GM12873 (cell line): ENCODE results near the gene CORO2A.

Experiments used
- TF ChIP-seq, protein P1 (sequence below): IDR thresholded peaks from 2 replicates; pipeline ENCODE4 v1.5.1; 2012; ENCODE audit warnings: low read depth, mild to moderate bottlenecking, moderate library complexity, low read length, control low read depth; ENCODE audit not compliant: insufficient read depth; ENCODE audit errors: missing control alignments

Gene CORO2A

DNA sequence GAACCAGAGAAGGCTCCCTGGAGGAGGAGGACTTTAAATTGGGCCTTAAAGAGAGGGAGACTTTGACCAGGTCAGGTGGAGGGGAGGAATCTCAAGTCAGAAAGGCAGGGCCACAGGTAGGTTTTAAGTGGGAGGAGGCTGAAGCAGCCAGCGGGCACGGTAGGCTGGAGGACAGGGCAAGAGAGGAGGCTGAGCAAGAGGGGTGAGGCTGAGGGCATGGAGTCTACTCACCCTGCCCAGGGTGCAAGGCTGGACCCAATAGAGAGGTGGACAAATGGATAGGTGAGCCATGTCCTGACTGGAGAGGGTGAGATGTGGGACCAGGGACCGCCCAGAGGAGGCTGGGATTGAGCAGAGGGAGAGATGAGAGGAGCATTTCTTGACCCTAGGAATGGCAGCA, 47.8 kb downstream of the CORO2A start:
- TF ChIP-seq, protein P1, sequence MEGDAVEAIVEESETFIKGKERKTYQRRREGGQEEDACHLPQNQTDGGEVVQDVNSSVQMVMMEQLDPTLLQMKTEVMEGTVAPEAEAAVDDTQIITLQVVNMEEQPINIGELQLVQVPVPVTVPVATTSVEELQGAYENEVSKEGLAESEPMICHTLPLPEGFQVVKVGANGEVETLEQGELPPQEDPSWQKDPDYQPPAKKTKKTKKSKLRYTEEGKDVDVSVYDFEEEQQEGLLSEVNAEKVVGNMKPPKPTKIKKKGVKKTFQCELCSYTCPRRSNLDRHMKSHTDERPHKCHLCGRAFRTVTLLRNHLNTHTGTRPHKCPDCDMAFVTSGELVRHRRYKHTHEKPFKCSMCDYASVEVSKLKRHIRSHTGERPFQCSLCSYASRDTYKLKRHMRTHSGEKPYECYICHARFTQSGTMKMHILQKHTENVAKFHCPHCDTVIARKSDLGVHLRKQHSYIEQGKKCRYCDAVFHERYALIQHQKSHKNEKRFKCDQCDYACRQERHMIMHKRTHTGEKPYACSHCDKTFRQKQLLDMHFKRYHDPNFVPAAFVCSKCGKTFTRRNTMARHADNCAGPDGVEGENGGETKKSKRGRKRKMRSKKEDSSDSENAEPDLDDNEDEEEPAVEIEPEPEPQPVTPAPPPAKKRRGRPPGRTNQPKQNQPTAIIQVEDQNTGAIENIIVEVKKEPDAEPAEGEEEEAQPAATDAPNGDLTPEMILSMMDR = no peak

DNA sequence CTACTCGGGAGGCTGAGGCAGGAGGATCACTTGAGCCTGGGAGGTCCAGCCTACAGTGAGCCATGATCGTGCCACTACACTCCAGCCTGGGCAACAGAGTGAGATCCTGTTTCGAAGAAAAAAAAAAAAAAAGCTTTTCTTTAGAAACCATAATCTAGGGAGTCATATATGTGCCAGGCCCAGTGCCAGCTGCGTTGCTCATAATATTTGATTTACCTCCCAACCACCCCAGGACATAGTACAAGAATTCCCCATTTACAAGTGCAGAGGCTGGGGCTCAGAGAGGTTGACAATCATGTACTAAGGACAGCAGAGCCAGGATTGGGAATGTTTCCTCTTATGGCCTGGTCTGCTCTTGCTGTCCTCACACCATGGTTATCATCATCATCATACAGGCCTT, 48.4 kb downstream of the CORO2A start:
- TF ChIP-seq, protein P1 = no peak

DNA sequence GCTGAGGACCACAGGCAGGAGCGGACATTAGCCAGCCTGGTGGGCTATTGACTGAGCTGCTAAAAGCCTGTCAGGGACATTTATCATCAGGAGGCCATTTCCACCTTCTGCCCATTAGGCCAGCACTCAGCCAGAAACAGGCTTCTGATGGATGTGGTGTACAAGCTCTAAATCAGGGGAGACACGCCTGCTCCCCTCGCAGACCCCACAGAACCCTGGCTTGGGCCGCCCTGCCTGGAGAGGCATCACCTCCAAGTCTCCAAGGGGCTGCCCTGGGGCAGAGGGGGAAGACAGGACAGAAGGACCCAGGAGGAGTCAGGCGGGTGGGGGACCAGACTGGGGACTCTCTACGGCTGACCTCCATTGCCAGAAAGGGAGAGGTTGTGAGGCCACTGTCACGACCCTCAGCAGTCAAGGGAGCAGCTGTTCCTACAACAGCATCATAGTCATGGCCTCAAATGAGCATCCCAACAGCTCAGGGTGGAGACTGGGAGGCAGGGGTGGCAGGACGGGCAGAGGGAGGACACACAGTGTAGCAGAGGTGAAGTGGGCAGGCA, 49.4 kb downstream of the CORO2A start:
- TF ChIP-seq, protein P1 = no peak

DNA sequence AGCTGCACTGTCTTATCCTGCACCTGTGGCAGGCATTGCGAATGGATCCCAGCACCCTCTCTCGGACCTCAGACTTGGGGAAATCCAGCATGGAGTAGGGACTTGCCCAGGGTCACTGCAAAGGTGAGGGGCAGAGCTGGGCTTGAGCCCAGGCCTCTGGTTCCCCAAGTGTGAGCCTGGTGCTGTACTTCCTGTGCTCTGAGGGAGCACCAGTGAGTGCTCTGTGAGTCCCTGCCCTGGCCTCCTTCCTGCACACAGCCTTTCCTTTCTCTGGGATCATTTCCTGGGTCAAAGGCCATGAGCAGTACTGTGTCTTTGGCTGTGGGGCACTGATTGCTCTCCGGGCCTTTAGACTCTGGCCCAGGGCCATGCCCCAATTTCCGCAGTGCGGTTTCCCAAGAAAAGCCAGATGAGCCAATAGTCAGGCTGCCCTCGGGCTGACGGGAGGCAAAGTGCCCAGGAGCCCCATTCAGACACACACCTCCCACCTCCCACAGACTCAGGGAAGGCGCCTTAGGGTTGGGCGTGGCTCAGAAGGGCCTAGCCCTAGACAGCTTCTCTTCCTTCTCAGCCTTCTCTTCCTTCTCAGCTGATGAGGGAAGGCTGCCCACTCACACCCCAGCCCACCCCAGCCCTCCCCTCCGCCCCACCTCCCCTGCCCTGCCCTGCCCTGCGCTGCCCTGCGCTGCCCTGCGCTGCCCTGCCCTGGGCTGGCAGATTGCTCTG, 50.1 kb downstream of the CORO2A start:
- TF ChIP-seq, protein P1 = no peak

DNA sequence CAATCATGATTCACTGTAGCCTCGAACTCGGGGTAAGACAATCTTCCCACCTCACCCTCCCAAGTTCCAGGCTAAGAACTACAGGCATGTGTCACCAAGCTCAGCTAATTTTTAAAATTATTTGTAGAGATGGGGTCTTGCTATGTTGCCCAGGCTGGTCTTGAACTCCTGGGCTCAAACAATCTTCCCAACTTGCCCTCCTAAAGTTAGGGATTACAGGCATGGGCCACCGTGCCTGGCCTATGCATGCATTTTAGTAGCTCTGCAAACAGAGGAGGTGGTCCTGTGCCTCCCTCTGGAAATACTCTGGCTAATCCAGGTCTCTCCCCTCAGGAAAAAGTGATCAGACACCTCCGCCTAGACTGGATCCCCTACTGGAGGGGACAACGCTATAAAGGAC, 51.9 kb downstream of the CORO2A start:
- TF ChIP-seq, protein P1 = no peak

DNA sequence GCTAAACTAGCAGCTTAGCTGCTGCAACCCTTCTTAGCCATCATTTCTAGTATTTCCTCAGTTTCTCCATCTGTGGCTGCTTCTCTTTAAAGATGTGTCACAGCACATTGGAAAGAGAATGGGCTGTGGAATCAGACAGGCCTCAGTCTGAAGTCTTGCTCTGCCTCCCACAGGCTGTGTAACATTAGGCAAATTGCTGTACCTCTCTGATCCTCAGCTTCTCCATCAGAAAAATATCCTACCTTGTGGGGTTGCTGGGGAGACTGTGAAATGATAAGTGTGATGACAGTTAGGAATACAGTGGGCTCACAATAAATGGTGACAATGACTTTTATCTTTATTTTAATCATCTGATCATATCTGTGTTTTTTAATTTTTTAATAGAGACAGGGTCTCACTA, 55.9 kb downstream of the CORO2A start:
- TF ChIP-seq, protein P1 = no peak

DNA sequence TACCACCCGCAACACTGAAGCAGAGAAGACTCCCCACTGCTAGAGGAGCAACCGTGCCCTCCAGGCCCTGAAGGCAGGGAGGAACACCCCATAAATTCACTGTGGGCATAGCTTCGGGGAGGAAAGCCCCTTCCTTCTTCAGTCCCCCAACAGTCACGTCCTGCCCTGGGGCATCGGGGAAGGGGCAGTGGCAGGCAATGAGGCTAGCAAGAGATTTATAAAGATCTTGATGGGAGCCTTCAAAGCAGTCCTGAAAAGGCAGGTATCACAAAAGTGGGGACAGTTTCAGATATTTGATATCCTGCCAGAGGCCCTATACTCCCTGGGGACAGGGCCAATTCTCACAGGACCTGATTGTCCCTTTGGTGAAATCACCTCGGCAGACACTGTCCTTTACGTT, 56.5 kb downstream of the CORO2A start:
- TF ChIP-seq, protein P1 = no peak
